ENCODE data around the gene CHST15. TPM values are rescaled to one million over a fixed set of nuclear protein-coding genes. Genes with fewer than 3 reads are reported as not detected.

The CHST15 gene
- total RNA-seq, 1 donor from 2014 or later, result 36.5 TPM

DNA sequence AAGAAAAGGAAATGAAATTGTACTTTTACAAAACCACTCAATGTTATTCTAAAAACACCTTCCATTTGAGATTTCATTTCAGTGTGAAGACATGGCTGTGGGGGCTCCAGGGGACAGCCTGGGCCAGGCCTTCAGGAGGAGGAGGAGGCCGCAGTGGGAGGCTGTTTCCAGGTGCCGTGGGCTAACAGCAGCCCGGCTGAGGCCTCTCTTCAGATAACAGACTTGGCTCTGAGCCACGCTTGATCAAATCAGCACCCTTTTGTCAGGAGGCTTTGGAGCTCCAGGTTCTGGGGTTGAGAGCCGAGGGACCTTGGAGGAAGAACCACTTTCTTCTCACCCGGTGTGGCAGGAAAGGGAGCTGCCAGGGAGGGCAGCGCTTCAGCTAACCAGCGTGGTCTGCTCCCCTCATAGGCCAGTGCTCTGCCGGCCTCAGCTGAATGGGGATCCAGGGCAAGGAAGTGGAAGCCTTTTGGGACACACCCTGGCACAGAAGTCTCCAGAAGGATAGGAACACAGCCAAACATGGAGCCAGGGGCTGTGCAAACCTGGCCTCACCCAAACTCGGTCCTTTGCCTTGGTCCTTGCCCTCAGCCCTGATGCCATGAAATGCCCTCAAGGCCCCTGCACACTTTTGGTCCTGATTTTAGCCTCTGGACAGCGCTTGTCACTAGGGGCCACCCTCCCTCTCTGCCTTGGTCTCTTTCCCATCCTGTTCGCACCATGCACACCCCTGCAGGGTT, 23.5 kb upstream of the CHST15 start:
- H3K36me3 ChIP-seq, result no peaks in the 10 kb centered on the region
- peaks cover 29% of the 10 kb centered on the region for H3K4me1 ChIP-seq
- H3K4me3 ChIP-seq, result no peak overlapping the region
- H3K27ac ChIP-seq, result no peak overlapping the region
- DNase-seq (no peak), ATAC-seq (no peak)
- intact Hi-C loops (cut with DNase I), result no loop called here
- TF ChIP-seq, protein P1, sequence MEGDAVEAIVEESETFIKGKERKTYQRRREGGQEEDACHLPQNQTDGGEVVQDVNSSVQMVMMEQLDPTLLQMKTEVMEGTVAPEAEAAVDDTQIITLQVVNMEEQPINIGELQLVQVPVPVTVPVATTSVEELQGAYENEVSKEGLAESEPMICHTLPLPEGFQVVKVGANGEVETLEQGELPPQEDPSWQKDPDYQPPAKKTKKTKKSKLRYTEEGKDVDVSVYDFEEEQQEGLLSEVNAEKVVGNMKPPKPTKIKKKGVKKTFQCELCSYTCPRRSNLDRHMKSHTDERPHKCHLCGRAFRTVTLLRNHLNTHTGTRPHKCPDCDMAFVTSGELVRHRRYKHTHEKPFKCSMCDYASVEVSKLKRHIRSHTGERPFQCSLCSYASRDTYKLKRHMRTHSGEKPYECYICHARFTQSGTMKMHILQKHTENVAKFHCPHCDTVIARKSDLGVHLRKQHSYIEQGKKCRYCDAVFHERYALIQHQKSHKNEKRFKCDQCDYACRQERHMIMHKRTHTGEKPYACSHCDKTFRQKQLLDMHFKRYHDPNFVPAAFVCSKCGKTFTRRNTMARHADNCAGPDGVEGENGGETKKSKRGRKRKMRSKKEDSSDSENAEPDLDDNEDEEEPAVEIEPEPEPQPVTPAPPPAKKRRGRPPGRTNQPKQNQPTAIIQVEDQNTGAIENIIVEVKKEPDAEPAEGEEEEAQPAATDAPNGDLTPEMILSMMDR (IDR thresholded peaks at IDR 0.05), result no peak
- H3K9me3 ChIP-seq, result no peaks in the 10 kb centered on the region
- H3K27me3 ChIP-seq (ENCODE audit: low read depth), result no peaks in the 10 kb centered on the region

DNA sequence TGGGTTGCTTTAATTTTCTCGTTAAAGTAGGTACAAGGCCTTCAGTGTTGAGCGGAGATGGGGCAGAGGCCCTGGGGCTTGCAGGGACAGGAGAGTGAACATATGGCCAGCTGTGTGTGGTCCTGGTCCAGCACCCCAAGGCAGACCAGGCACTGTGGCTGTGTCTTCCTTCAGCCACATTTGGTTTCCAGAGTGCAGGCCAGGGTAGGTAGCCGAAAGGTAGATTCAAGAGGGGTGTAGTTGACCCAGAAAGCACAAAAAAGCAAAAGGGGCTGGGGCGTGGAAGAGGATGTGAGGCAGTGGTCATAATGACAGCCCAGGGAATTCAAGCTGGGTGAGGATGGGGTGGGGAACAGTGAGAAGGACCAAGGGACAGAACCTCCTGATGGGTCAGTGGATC, 21.3 kb upstream of the CHST15 start:
- TF ChIP-seq, protein P1 (IDR thresholded peaks at IDR 0.05), result no peak
- peaks cover 26% of the 10 kb centered on the region for H3K4me1 ChIP-seq
- H3K27ac ChIP-seq, result no peak overlapping the region
- no peak for DNase-seq
- H3K9me3 ChIP-seq, result no peaks in the 10 kb centered on the region
- ATAC-seq, result no peak
- no peaks in the 10 kb centered on the region for H3K27me3 ChIP-seq (ENCODE audit: low read depth)
- H3K4me3 ChIP-seq, result no peak overlapping the region
- intact Hi-C loops (cut with DNase I), result no loop called here
- H3K36me3 ChIP-seq, result no peaks in the 10 kb centered on the region

DNA sequence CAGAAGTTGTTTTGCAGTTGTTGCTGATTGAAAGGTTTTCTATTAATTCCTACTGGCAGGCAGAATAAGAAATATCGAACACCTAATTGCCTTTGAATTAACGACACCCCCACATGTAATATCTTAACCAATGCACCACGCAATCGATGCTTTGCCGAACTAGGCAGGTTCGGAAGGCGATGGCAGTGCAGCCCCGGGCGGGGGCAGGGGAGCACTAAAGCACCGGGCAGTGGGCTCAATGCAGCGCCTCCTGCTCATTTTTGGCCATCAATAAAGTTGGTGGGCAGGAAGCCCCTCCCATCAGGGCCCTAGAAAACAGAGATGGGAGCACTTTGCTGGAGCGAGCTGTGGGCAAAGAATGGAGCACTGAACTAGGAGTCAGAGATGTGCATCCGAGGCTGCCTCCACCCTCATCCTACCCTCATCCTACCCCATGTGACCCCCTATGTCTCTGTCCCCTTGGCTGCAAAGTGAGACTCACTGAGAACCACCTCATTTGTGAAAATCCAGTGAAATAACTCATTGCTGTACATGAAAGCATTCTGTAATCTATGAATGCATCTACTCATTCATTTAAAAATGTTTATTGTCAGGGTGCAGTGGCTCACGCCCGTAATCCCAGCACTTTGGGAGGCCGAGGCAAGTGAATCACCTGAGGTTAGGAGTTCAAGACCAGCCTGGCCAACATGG, 19.6 kb upstream of the CHST15 start:
- H3K27ac ChIP-seq, result no peak overlapping the region
- H3K4me3 ChIP-seq, result no peak overlapping the region
- no peaks in the 10 kb centered on the region for H3K27me3 ChIP-seq (ENCODE audit: low read depth)
- ATAC-seq (no peak), DNase-seq (no peak)
- TF ChIP-seq, protein P1 (IDR thresholded peaks at IDR 0.05), result no peak
- H3K9me3 ChIP-seq, result no peaks in the 10 kb centered on the region
- intact Hi-C loops (cut with DNase I), result no loop called here
- no peaks in the 10 kb centered on the region for H3K36me3 ChIP-seq
- peaks cover 14% of the 10 kb centered on the region for H3K4me1 ChIP-seq

DNA sequence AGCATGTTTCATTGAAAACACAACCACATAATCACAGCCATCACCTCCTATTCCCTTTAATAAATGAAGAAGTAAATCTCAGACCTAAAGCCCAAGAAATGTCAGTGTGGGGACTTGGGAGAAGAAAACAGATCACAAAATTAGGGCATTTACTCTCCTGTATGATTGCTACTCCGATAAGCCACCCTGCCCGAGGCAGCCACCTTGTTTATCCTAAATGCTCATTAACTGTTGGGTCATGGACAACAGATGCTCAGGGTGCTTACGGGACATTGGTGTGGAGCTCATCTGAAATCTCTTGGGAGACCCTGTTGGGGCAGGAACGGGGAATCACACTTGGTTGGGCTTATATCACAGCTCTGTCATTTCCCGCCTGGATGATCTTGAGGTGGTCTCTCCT, 17.5 kb upstream of the CHST15 start:
- Histone ChIP-seq H3K27ac (no peak overlapping the region), H3K4me3 (no peak overlapping the region), H3K27me3 (ENCODE audit: low read depth) (no peaks in the 10 kb centered on the region), H3K9me3 (no peaks in the 10 kb centered on the region), H3K36me3 (no peaks in the 10 kb centered on the region), H3K4me1 (peaks cover 14% of the 10 kb centered on the region)
- ATAC-seq, result no peak
- intact Hi-C loops (cut with DNase I), result no loop called here
- DNase-seq, result no peak
- TF ChIP-seq, protein P1 (IDR thresholded peaks at IDR 0.05), result no peak

DNA sequence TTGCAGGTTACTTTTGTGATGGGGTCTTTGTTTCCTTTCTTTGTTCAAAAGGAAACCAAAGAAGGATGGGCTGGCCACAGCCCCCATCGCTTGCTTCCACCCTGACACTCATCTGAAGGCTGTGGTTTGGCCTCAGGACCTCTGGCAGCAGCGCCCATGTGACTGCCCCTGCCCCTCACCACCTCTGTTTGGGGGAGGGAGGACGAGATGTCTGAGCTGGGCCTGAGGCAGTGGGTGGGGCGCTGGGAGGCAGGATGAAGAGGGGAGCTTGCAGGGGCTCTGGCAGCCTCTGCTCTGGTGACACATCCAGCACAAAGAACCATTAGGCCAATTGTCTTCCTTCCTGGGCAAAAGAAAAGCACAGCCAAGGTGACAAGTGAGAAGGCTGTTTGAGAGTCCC, 15.9 kb upstream of the CHST15 start:
- H3K9me3 ChIP-seq, result no peaks in the 10 kb centered on the region
- intact Hi-C loops (cut with DNase I), result no loop called here
- ATAC-seq, result no peak

More for the DNA sequence above, 15.9 kb upstream of the CHST15 start:
- no peaks in the 10 kb centered on the region for H3K36me3 ChIP-seq
- H3K27me3 ChIP-seq (ENCODE audit: low read depth), result no peaks in the 10 kb centered on the region
- peaks cover 21% of the 10 kb centered on the region for H3K4me1 ChIP-seq
- TF ChIP-seq, protein P1 (IDR thresholded peaks at IDR 0.05), result no peak
- no peak for DNase-seq
- no peak overlapping the region for H3K27ac ChIP-seq
- no peak overlapping the region for H3K4me3 ChIP-seq
